GM19395 (cell line): ENCODE measurements around the gene SURF4.

Experiments
- ATAC-seq: cut with Tn5 transposase; IDR thresholded peaks from one replicate; pipeline ENCODE4 v1.9.1; 2021; ENCODE audit warnings: mild to moderate bottlenecking, moderate library complexity; ENCODE audit not compliant: unreplicated experiment

The SURF4 gene

DNA sequence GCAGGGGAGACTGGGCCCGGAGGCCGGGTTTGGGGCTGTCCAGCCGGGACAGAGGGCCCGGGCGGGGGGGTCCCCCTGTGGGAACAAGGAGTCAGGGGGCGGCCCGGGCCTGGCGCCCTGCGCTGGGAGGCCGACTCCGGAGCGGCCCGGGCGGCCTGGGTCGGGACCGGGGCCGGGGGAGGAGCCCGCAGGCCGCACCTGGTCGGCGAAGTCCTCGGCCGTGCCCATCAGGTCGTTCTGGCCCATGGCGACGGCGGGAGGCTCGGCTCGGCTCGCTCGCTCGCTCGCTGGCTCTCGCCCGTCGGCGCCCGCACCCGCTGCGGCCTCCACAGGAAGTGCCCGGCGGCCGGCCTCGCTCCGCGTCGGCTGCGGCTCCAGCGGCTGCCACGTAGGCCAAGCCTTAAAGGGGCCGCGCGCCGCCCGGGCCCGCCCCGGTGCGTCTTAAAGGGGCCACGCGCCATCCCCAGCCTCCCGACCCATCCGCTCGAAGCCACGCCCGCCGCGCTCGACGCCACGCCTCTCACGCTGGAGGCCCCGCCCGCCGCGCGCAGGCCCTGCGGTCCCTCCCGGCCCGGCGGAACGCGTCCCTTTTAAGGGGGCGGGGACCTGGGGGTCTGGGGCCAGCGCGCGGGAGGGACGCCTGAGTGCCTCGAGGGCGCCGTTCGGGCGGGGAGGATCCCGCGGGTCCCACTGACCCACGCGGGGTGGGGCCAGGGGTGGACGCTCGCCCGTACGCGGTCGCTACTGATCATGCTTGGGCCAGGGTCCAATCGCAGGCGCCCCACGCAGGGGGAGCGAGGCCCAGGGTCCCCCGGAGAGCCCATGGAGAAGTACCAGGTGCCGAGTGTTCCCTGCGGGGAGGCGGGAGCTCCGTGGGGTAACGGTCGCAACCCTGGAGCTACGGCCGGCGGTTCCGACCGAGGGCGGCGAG is at the start of gene SURF4, which contains the start of gene STKLD1:
TSS of gene SURF4 (minus strand) at position 337 of the 931 bp plus-strand sequence. CDS start at position 246, 91 bp downstream.
TSS of gene STKLD1 (plus strand) at position 643 of the 931 bp plus-strand sequence. CDS start at position 751, 108 bp downstream.
- ATAC-seq = peak; percentile 84

DNA sequence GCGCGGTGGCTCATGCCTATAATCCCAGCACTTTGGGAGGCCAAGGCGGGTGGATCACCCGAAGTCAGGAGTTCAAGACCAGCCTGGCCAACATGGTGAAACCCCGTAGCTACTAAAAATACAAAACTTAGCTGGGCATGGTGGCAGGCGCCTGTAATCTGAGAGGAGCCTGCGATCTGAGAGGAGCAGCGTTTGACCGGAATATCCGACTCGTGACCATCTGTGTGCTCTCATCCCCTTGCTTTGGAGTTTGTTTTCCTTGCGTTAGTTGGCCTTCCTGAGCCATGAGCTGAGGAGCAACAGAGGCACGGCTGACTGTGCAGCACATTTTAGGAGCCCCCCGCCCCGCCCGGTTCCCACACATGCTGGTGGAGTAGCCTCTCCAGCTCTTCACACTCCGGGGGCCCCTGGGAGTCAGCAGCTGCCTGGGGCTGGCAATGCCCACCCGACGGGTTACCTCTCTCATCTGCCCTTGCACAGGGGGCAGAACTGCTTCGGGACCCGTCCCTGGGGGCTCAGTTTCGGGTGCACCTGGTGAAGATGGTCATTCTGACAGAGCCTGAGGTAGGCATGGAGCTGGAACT is 49.3 kb upstream of the SURF4 start:
- no peak for ATAC-seq

DNA sequence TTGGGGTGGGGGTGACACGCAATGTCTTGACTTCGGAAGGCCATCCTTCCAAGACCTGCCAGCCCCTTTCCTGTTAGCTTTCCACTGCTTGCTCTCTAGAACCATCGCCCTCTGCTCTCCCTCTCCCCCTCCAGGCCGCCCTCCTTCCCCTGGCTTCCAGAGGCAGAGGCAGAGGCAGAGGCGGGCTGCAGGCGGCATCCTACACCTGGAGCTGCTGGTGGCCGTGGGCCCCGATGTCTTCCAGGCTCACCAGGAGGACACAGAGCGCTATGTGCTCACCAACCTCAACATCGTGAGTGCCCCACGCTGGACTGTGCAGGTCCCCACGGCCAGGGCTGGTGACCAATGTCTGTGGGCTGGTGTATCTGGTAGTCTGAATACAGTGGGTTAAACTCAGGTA is 48.3 kb upstream of the SURF4 start:
- ATAC-seq = no peak

DNA sequence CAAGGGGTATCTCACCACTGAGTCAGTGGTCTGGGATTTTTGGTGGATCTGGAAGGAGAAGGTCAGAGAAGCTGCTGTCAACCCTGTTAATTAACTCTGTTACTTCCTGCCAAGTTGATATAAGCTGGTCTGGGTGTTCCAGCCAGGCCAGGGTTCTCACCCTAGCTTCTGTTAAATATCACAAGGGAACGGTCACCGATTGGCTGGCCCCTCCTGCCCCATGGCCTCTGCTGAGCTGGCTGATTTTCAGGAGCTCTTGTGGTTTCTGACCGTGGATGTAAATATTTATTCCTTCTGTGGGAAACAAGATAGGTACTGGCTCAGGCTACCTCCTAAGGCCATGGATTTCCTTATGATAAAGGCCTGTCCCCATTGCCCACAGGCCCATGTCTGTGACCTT is 47.4 kb upstream of the SURF4 start:
- ATAC-seq = no peak

DNA sequence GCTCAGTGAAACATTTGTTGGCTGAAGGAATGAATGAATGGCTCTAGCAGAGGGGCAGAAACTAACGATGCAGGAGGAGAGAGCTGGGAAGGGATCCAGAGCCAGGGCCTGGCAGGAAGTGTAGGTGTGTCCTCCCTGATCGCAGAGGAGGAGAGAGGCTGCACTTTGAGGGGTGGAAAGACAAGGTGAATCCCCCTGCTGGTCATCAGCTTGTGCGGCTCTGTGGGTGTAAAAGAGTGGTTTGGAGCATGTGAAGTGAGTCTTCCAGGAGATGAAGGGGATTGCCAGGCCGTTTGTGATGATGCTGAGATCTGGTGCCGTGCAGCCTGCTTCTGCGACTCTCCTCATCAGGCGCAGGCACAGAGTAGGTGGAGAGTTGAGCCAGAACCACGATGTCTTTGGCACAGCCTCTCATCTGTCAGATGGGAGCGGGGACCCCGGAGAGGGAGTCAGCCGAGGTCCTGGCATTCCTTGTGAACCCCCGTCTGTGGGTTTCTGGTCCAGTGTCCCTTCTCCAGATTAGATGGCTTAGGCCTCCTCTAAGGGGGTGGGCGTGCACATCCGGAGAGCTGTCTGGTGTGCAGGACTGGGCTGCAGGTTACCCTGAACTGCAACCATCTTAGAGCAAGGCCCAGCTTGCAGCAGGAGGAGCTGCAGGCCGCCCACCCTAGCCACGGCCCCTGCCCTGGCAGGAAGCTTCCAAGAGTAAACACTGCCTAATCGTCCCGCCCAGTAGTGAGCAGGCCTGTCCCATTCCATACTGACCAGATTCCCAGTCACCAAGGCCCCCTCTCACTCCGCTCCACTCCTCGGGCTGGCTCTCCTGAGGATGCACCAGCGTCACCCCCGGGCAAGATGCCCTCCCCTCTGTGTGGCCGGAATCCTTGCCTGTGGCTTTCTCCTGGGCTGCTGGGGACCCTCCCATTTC is 46.0 kb upstream of the SURF4 start, which contains the start of gene ADAMTS13:
TSS of gene ADAMTS13 (plus strand) at position 753 of the 928 bp plus-strand sequence. CDS start at position 830, 77 bp downstream.
- peak; percentile 34 for ATAC-seq

DNA sequence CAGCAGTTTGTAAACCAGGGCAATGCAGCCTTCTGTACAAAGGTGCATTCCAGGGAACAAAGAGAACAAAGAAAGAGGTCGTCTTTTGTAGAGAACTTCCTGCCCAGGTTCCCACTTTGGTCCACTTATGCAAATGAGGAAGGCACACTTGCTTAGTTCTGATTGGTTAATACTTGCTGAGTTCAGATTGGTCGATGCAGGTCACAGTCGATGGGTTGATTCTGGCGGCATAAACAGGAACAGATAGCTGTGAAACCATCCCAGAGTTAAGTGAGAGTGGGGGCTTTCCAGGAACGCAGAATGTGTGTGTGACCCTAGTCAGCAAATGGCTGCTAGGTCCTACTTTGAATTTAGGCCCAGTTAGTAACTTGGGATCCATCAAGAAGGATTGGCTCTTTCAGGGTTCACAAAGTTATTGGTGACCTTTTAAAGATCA is 44.5 kb upstream of the SURF4 start:
- ATAC-seq = peak; percentile 42

DNA sequence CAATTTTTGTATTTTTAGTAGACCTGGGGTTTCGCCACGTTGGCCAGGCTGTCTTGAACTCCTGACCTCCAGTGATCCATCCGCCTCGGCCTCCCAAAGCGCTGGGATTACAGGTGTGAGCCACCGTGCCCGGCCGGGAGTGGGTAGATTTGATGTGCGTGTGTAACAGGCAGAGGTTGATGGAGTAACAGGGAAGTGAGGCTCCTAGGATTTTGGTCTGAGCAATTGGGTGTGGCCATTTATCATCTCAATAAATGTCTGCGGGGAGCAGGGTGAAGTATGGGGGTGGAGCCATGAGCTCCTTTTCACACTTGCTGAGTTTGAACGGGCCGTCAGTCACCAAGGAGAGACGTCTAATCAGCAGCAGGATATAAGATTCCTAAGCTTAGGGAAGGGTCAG is 43.1 kb upstream of the SURF4 start:
- ATAC-seq = no peak

DNA sequence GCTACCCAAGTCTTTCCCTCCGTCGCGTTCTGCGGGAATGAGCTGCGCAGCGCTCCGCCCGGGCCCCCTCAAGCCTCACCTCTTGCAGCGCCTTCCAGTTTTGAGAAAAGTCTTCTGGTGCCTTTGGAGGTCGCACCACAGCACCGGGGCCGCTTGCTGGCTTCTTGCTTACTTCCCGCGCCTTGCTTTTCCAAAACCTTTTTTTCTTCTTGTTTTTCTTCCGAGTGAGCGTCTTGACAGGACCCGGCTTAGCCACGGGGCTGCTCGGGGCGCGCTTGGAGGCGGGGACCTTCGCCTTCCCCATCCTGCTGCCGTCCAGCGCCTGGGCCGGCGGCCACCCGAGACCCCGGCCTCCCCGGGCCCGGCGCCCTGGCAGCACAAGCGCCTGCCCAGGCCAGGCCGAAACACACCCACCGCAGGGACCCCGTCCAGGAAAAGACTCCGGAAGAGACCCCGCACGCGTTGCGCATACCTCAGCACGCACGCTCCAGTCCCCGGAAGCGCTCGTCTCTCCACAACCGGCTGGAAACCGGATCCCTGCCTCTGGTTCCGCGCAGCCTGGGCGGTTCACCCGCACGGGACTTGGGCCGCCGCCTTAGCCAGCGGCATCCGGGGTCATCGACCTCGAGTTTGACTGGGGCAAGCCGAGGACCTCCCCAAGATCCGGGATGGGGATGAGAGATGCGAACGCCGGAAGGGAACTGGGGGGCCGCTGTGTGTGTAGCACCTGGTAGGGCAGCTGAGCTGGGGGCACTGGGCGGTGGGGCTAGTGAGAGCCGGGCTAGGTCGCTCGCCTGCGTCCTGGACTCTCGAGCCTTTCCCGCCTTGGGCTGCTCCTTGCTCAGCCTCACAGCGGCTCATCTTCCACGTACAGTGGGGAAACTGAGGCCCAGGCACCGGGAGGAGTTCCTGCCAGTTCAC is 41.9 kb upstream of the SURF4 start, which contains the start of gene REXO4:
TSS of gene REXO4 (minus strand) at position 470 of the 921 bp plus-strand sequence. CDS start at position 304, 166 bp downstream.
- ATAC-seq = peak; percentile 70

DNA sequence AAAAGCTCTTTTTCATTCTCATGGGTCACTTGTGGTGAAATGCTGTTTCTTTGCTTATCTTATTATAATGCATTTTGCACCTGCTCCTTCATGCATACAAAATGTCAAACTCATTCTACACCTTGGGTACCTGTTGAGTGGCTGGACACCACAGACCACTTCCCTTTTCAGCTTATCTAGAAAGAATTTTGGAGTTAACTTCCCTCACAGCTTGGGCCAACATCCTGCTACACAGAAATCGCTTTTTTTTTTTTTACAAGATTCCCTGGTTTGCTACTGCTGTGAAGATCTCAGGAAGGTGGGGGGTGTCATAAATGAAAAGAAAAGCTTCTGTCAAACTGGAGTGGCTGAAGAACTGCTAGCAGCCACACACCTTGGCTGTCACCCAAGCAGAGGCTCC is 39.3 kb upstream of the SURF4 start:
- no peak for ATAC-seq

DNA sequence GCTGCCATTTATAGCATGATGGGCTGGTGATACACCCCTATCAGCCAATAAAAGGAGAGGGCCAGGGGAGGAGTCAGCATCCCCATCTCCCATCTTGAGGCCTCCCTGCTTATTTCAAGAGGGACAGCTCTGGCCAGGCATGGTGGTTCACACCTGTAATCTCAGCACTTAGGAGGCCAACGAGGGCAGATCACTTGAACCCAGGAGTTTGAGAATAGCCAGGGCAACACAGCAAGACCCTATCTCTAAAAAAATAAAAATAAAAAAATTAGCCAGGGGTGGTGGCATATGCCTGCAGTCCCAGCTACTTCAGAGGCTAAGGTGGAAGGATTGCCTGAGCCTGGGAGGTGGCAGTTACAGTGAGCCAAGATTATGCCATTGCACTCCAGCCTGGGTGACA is 32.2 kb upstream of the SURF4 start:
- ATAC-seq = no peak

DNA sequence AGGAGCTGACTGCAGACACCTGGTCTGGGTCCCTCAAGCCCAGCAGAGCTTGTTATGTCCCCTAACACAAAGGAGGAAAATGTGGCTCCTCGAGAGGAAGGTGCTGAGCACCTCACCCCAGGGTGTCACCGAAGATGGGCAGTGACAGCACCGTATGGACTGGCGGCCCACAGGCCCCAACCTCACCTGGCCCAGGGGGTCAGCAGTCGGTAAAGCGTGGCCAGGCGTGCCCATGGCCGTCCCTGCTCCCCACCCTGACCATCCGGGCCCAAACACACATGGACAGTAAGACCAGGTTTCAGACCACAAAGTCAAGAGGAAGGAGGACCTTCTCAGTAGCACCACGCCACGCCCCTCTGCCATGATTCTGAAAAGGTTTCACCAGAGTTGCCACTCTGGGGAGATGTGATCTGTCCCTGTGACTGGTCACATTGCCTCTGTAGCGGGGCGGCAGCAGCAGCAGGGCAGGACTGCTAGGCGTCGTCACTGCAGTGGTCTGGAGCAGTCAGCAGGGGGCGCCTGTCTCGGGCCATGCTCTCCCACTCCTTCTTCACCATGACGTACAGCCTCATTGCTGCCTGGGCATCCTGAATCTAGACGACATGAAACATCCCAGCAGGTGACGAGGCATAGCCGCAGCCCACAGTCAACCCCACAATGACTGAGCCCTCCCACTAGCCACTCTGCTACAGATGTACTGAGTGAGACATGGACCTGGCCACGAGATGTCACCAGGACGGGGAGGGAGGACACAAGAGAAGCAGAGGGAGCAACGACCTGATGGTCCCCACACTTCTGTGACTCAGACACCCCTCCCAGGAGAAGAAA is 30.8 kb upstream of the SURF4 start:
- no peak for ATAC-seq

DNA sequence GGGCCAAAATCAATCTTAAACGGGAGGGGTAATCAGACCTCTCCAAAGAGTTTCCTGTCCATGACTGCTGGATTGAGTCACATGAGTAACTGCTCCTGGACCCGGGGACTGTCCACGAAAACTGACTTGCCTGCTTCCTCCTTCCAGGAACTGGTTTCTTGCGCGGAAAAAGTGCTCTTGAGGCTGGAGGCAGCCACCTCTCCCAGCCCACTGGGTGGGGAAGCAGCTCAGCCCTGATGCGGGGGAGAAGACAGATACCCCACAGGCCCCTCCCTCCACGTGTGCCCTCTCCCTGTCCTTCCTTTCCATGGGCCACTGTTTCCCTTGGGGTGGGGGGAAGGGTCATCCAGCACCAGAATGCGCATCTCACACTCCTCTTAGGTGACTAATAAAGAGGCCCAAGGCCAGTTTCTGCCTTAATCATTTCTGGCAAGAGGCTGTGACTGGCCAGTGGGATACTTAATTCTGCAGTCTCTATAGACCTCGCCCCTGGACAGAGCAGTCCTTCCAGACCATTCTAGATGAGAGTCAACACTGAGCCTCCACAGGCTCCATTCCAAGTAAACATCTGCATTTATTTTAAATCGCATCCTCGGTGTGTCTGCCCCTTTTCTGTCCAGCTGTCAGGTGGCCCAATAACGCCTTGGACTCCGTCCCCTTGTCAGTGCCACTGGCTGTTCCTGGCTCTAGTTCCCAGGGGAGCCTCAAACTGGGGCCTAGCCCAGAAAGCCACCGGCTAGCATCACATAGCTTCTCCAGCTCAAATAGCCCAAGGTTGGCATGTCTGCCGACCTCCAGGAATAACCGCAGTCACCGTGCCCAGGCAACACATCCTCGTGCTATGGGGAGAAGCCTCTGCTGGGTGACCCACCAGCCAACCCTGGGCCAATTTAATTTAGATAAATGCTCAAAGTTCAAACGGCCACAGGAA is 29.9 kb upstream of the SURF4 start:
- ATAC-seq = no peak

DNA sequence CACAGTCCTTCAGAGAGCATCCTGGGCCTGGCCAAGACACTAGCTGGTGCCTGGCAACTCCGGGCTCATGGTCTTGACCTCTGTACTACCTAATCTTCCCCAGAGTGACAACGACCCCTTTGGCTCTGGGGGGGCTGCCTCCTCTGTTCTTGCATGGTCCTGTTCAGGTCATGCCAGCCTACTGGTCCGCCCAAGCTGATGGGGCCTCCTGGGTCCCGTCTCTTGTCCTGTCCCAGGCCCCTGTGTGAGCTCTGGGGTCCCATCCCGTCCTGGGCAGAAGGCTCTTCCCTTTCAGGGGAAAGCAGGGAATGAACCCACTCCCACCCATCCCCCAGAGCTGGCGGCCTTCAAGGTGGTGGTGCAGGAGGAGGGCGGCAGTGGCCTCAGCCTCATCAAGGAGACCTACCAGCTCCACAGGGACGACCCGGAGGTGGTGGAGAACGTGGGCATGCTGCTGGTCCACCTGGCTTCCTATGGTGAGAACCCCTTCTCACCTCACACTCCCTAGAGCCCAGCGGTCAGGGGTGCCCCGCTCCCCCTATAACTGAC is 28.7 kb upstream of the SURF4 start:
- ATAC-seq = no peak

DNA sequence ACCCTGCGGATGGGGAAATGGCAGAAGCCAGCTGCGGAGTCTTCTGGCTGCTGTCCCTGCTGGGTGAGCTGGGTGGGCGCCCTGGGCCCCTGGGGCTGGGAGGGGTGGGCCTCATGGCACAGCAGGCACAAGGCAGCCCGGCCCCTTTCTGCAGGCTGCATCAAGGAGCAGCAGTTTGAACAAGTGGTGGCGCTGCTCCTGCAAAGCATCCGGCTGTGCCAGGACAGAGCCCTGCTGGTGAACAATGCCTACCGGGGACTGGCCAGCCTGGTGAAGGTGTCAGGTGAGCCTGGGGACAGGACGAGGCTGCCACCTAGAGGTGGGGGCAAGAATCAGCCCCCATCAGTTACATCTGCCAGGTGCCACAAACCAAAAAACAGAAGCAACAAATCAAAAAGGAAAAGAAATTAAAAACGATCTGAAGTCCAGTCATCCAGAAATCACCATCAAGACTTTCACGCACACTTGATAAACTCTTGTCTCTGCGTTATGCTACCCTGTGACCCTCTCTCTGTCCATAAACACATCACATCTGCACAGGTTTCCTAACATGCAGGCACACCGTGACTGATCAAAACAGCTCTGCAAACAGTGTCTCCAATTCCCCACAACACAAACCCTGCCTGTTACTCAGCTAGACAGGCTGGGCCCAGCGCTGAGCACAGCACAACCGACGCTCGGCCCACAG is 28.1 kb upstream of the SURF4 start:
- ATAC-seq = no peak

DNA sequence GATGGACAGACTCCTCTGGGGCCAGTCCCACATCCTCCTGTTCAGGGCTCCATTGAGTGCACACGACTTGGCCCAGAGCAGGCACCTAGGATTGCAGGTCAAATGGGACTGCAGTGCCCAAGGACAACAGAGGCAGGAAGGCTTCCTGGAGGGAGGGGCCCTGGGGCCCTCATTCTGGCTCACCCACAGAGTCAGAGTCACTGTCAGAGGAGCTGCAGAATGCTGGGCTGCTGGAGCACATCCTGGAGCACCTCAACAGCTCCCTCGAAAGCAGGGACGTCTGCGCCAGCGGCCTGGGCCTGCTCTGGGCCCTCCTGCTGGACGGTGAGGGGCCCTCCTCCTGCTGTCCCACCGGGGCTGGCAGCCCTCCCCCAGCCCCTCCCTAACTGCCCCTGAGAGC is 26.8 kb upstream of the SURF4 start:
- ATAC-seq = no peak

DNA sequence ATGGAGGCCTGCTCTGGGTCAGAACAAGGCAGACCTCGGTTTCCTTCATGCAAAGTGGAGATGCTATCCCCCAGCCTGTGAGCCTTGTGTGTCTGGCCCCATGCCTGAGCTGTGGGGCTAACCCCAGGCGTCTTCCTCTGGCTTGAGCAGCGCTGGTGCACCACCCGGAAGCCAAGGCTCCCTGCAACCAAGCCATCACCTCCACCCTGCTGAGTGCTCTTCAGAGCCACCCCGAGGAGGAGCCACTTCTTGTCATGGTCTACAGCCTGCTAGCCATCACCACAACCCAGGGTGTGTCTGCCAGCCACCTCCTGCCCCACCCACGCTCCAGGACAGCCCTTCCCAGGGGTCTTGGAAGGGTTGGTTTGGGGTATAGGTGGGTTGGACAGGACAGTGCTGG is 25.7 kb upstream of the SURF4 start:
- ATAC-seq = no peak

DNA sequence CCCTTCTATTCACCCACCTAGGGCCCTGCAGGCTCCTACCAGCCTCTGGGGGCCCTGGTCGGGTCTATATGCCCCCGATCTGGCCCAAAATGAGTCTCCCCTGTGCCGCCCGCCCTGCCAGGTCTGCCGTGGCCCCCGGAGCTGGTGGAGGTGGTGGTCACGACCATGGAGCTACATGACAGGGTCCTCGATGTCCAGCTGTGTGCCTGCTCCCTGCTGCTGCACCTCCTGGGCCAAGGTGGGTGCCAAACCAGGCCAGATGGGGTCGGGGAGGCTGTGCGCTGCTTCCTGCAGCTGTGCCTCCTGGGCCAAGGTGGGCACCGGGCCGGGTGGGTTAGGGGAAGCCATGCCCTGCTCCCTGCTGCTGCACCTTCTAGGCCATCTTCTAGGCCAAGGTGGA is 24.4 kb upstream of the SURF4 start:
- ATAC-seq = no peak
